Left colon (tissue), 2 donors: ENCODE data around the gene MRPS15. TPM values are rescaled to one million over a fixed set of nuclear protein-coding genes. Genes with fewer than 3 reads are reported as not detected.
A peak's percentile ranks its signal among the peaks of the same experiment; 100 is the strongest.
"Not testable (repeated sequence)": the region's sequence is repeated elsewhere in the genome, so short reads cannot be mapped to it uniquely, and the experiment has no call there.

ENCODE experiments used
- ATAC-seq: fragments of 200-7000 bp; cut with Tn5 transposase; one replicate; pipeline ENCODE4 v1.9.1; 2020; ENCODE audit warnings: mild to moderate bottlenecking, moderate library complexity
- DNase-seq, 2 donors: peaks; one replicate each; pipeline ENCODE4 v3.0.0-alpha.2; 2020
- intact Hi-C, 2 donors: fragments of 100-400 bp; cut with DNase I in 1 of 2; cut with micrococcal nuclease in 1 of 2; formaldehyde crosslinking; loops; one replicate each; pipeline versions ENCODE4 v1.11.2 to v1.14.0; 2022; cut with DNase I, micrococcal nuclease
- long read RNA-seq: library from polyadenylated mRNA; unstranded; transcript quantifications from one replicate; pipeline ENCODE4 v2.0.0, GENCODE V29; 2021
- total RNA-seq, 2 donors: library from RNA; stranded (reverse); fragmentation: NEBNext Ultra II Directional; extraction: Animal tissue kit (Norgen Biotek cat#: 25700); gene quantifications; one replicate each; pipeline ENCODE4 v1.2.1, GENCODE V29; 2021
- donor health status: DM: no; HTN: no; CAD: no.
- donor health status: DM: yes; HTN: yes; CAD: no.

The MRPS15 gene
- total RNA-seq, result 10 to 100 TPM; 43.6 to 54.9 TPM
- long read RNA-seq, transcript MRPS15-201 (8 exons, 1,006 nt), result major isoform, 36 of 40 reads
- long read RNA-seq, partial matches to known transcripts, result 1 of 40 reads
- long read RNA-seq, other reads (novel, unspliced or antisense), result 3 of 40 reads

- ATAC-seq (peak; percentile 96), DNase-seq (peak; percentile 96 to 98)
- intact Hi-C loops, result no loop called here
These were observed at the start of gene MRPS15 for GRCh38 chr1:36463803-36464604. TSS of gene MRPS15 (minus strand) at chr1:36464384. CDS start at chr1:36464275, 109 bp downstream.

- DNase-seq (no peak), ATAC-seq (no peak)
- intact Hi-C loops, result no loop called here
These were observed 48.7 kb upstream of the MRPS15 start for GRCh38 chr1:36512842-36513241.

GRCh38 chr1:36511804-36512798 lies 47.9 kb upstream of the MRPS15 start:
- intact Hi-C loops, result no loop called here
- ATAC-seq (no peak), DNase-seq (no peak)

GRCh38 chr1:36511220-36511619 lies 47.0 kb upstream of the MRPS15 start:
- DNase-seq, ATAC-seq, intact Hi-C loops: not testable (repeated sequence)

- intact Hi-C loops, result no loop called here
- no peak for ATAC-seq
- DNase-seq, result no peak
These were observed 46.2 kb upstream of the MRPS15 start for GRCh38 chr1:36510418-36510817.

GRCh38 chr1:36508257-36508656 lies 44.1 kb upstream of the MRPS15 start:
- intact Hi-C loops, result no loop called here
- DNase-seq (no peak), ATAC-seq (no peak)

- intact Hi-C loops, result no loop called here
These were observed 42.2 kb upstream of the MRPS15 start for GRCh38 chr1:36506276-36506920.

GRCh38 chr1:36503733-36504132 lies 39.5 kb upstream of the MRPS15 start:
- intact Hi-C loops, result no loop called here
- no peak for DNase-seq
- no peak for ATAC-seq

More at GRCh38 chr1:36506276-36506920, 42.2 kb upstream of the MRPS15 start:
- DNase-seq (no peak), ATAC-seq (no peak)

GRCh38 chr1:36503159-36503558 lies 39.0 kb upstream of the MRPS15 start:
- DNase-seq, result no peak
- no peak for ATAC-seq
- intact Hi-C loops, result no loop called here

- DNase-seq (no peak), ATAC-seq (no peak)
- intact Hi-C loops, result no loop called here
These were observed 38.4 kb upstream of the MRPS15 start for GRCh38 chr1:36502616-36503015.

GRCh38 chr1:36501911-36502310 lies 37.7 kb upstream of the MRPS15 start:
- intact Hi-C loops, result not testable (repeated sequence)

GRCh38 chr1:36497207-36497606 lies 33.0 kb upstream of the MRPS15 start:
- ATAC-seq, result no peak
- intact Hi-C loops, result no loop called here
- no peak for DNase-seq

More at GRCh38 chr1:36501911-36502310, 37.7 kb upstream of the MRPS15 start:
- ATAC-seq, DNase-seq: not testable (repeated sequence)

- intact Hi-C loops, result no loop called here
- DNase-seq (no peak), ATAC-seq (no peak)
These were observed 30.8 kb upstream of the MRPS15 start for GRCh38 chr1:36494971-36495370.

GRCh38 chr1:36493524-36493923 lies 29.3 kb upstream of the MRPS15 start:
- ATAC-seq (no peak), DNase-seq (no peak)
- intact Hi-C loops, result no loop called here

GRCh38 chr1:36492491-36492890 lies 28.3 kb upstream of the MRPS15 start:
- DNase-seq, result no peak
- intact Hi-C loops, result no loop called here
- ATAC-seq, result no peak

GRCh38 chr1:36489258-36490051 lies 25.3 kb upstream of the MRPS15 start:
- DNase-seq, ATAC-seq, intact Hi-C loops: not testable (repeated sequence)

- DNase-seq (no peak), ATAC-seq (no peak)
- intact Hi-C loops, result no loop called here
These were observed 23.7 kb upstream of the MRPS15 start for GRCh38 chr1:36487906-36488305.

GRCh38 chr1:36487336-36487725 lies 23.1 kb upstream of the MRPS15 start:
- ATAC-seq, intact Hi-C loops, DNase-seq: not testable (repeated sequence)
